Neural progenitor cell (in vitro differentiated cells): ENCODE data around the gene GABRB2. TPM values are rescaled to one million over a fixed set of nuclear protein-coding genes. Genes with fewer than 3 reads are reported as not detected.

ENCODE experiments used
- DNase-seq: peaks from one replicate; pipeline ENCODE4 v3.0.0-alpha.2; 2016; ENCODE audit warnings: low spot score
- H2AFZ ChIP-seq: fragments of 200-600 bp; sonication (generic); replicated peaks from 2 replicates; pipeline ENCODE4 v1.6.1; 2016; ENCODE audit warnings: antibody characterized with exemption
- H3F3A ChIP-seq: fragments of 200-600 bp; sonication (generic); 2 replicates; pipeline ENCODE4 v1.6.1; 2016; ENCODE audit warnings: antibody characterized with exemption, low read depth
- H3K27ac ChIP-seq: fragments of 200-600 bp; sonication (generic); 2 replicates; pipeline ENCODE4 v1.5.1; 2016; ENCODE audit warnings: mild to moderate bottlenecking
- H3K27me3 ChIP-seq: fragments of 200-600 bp; sonication (generic); 2 replicates; pipeline ENCODE4 v1.6.1; 2016; ENCODE audit warnings: mild to moderate bottlenecking, moderate library complexity
- H3K36me3 ChIP-seq: fragments of 200-600 bp; sonication (generic); 2 replicates; pipeline ENCODE4 v1.5.1; 2016
- H3K4me1 ChIP-seq: fragments of 200-600 bp; sonication (generic); 2 replicates; pipeline ENCODE4 v1.6.1; 2016; ENCODE audit warnings: mixed run types
- H3K4me2 ChIP-seq: fragments of 200-600 bp; sonication (generic); 2 replicates; pipeline ENCODE4 v1.6.1; 2016
- H3K4me3 ChIP-seq: fragments of 200-600 bp; sonication (generic); 2 replicates; pipeline ENCODE4 v1.5.1; 2016
- H3K79me2 ChIP-seq: fragments of 200-600 bp; sonication (generic); 2 replicates; pipeline ENCODE4 v1.6.1; 2016; ENCODE audit warnings: low read depth
- H3K9ac ChIP-seq: fragments of 200-600 bp; sonication (generic); 2 replicates; pipeline ENCODE4 v1.6.1; 2016
- H3K9me3 ChIP-seq: fragments of 200-600 bp; sonication (generic); 2 replicates; pipeline ENCODE4 v1.5.1; 2016; ENCODE audit warnings: low read depth
- H4K20me1 ChIP-seq: fragments of 200-600 bp; sonication (generic); 2 replicates; pipeline ENCODE4 v1.6.1; 2016; ENCODE audit warnings: low read depth
- H3K27ac Mint-ChIP-seq: 3 replicates; pipeline ENCODE4 v1.8.0; 2021; ENCODE audit warnings: mixed read lengths
- H3K27me3 Mint-ChIP-seq: 2 replicates; pipeline ENCODE4 v1.8.0; 2022; ENCODE audit warnings: low read depth, mild to moderate bottlenecking, inconsistent platforms, moderate library complexity, mixed read lengths; ENCODE audit not compliant: insufficient read depth
- H3K36me3 Mint-ChIP-seq: 3 replicates; pipeline ENCODE4 v1.8.0; 2021; ENCODE audit warnings: mixed read lengths
- H3K4me1 Mint-ChIP-seq: 3 replicates; pipeline ENCODE4 v1.8.0; 2021; ENCODE audit warnings: mixed read lengths
- H3K4me3 Mint-ChIP-seq: 3 replicates; pipeline ENCODE4 v1.8.0; 2021; ENCODE audit warnings: mild to moderate bottlenecking, moderate library complexity, mixed read lengths
- H3K9me3 Mint-ChIP-seq: 3 replicates; pipeline ENCODE4 v1.8.0; 2020; ENCODE audit warnings: mixed read lengths
- CTCF ChIP-seq: fragments of 200-600 bp; sonication (generic); IDR thresholded peaks from 2 replicates; pipeline ENCODE4 v1.5.1; 2017; ENCODE audit warnings: antibody characterized with exemption, mild to moderate bottlenecking
- EZH2 ChIP-seq: fragments of 200-600 bp; sonication (generic); IDR thresholded peaks from 2 replicates; pipeline ENCODE4 v1.6.1; 2017; ENCODE audit warnings: antibody characterized with exemption, mild to moderate bottlenecking, moderate library complexity
- EZH2phosphoT487 ChIP-seq: fragments of 200-600 bp; sonication (generic); IDR thresholded peaks from 2 replicates; pipeline ENCODE4 v1.6.1; 2017; ENCODE audit warnings: antibody characterized with exemption
- total RNA-seq: library from RNA; depleted of rRNA; stranded (reverse); fragments of >200 nt; gene quantifications from 2 replicates; pipeline ENCODE4 v1.2.3, GENCODE V29; 2015; ENCODE audit warnings: low replicate concordance

Gene GABRB2
- total RNA-seq, 1 donor from 2014 or later, result 0.58 TPM

GRCh38 chr5:161467703-161468102 lies 78.8 kb downstream of the GABRB2 start:
- Mint-ChIP-seq H3K27ac (no peak overlapping the region), H3K36me3 (no peaks in the 10 kb centered on the region), H3K4me3 (no peak overlapping the region), H3K4me1 (no peaks in the 10 kb centered on the region), H3K9me3 (no peaks in the 10 kb centered on the region), H3K27me3 (no peaks in the 10 kb centered on the region)
- Histone ChIP-seq H3K27ac (no peak overlapping the region), H3K9me3 (no peaks in the 10 kb centered on the region), H3K4me1 (no peaks in the 10 kb centered on the region), H3K4me3 (no peak overlapping the region), H3K4me2 (no peak overlapping the region), H2AFZ (no peak overlapping the region), H3K36me3 (no peaks in the 10 kb centered on the region), H3K79me2 (no peaks in the 10 kb centered on the region), H3K27me3 (no peaks in the 10 kb centered on the region), H3F3A (no peaks in the 10 kb centered on the region), H3K9ac (no peak overlapping the region), H4K20me1 (no peaks in the 10 kb centered on the region)
- no peak for DNase-seq
- TF ChIP-seq EZH2phosphoT487 (no peak), CTCF (no peak), EZH2 (no peak)

- H2AFZ ChIP-seq, result no peak overlapping the region
- H3K27me3 ChIP-seq, result no peaks in the 10 kb centered on the region
- H3K36me3 Mint-ChIP-seq, result no peaks in the 10 kb centered on the region
- H3K79me2 ChIP-seq, result no peaks in the 10 kb centered on the region
- no peak overlapping the region for H3K4me2 ChIP-seq
- no peak overlapping the region for H3K9ac ChIP-seq
- H3K4me1 Mint-ChIP-seq, result no peaks in the 10 kb centered on the region
- no peak for TF ChIP-seq EZH2phosphoT487
- no peak for TF ChIP-seq EZH2
- TF ChIP-seq CTCF, result no peak
- H3K36me3 ChIP-seq, result no peaks in the 10 kb centered on the region
- H3K9me3 Mint-ChIP-seq, result no peaks in the 10 kb centered on the region
- H3K4me3 Mint-ChIP-seq, result no peak overlapping the region
- H4K20me1 ChIP-seq, result no peaks in the 10 kb centered on the region
- H3K9me3 ChIP-seq, result no peaks in the 10 kb centered on the region
- no peak overlapping the region for H3K27ac Mint-ChIP-seq
- H3F3A ChIP-seq, result no peaks in the 10 kb centered on the region
- no peak overlapping the region for H3K27ac ChIP-seq
- H3K27me3 Mint-ChIP-seq, result no peaks in the 10 kb centered on the region
- no peak overlapping the region for H3K4me3 ChIP-seq
- no peaks in the 10 kb centered on the region for H3K4me1 ChIP-seq
- no peak for DNase-seq
Observed at GRCh38 chr5:161460741-161461140, 85.8 kb downstream of the GABRB2 start.

- Mint-ChIP-seq H3K4me3 (no peak overlapping the region), H3K4me1 (no peaks in the 10 kb centered on the region), H3K36me3 (no peaks in the 10 kb centered on the region), H3K9me3 (no peaks in the 10 kb centered on the region), H3K27ac (no peak overlapping the region), H3K27me3 (no peaks in the 10 kb centered on the region)
- Histone ChIP-seq H3K9me3 (no peaks in the 10 kb centered on the region), H3K27ac (no peak overlapping the region), H3K27me3 (no peaks in the 10 kb centered on the region), H3K4me3 (no peak overlapping the region), H3K4me2 (no peak overlapping the region), H3K9ac (no peak overlapping the region), H3K4me1 (no peaks in the 10 kb centered on the region), H4K20me1 (no peaks in the 10 kb centered on the region), H3K36me3 (no peaks in the 10 kb centered on the region), H3F3A (no peaks in the 10 kb centered on the region), H2AFZ (no peak overlapping the region), H3K79me2 (no peaks in the 10 kb centered on the region)
- no peak for TF ChIP-seq EZH2phosphoT487
- TF ChIP-seq CTCF, result no peak
- no peak for DNase-seq
Observed at GRCh38 chr5:161446655-161447054, 99.9 kb downstream of the GABRB2 start.

- Mint-ChIP-seq H3K27ac (no peak overlapping the region), H3K27me3 (no peaks in the 10 kb centered on the region), H3K4me1 (no peaks in the 10 kb centered on the region), H3K4me3 (no peak overlapping the region), H3K36me3 (no peaks in the 10 kb centered on the region), H3K9me3 (no peaks in the 10 kb centered on the region)
- TF ChIP-seq EZH2phosphoT487 (no peak), CTCF (no peak), EZH2 (no peak)
- Histone ChIP-seq H4K20me1 (no peaks in the 10 kb centered on the region), H2AFZ (no peak overlapping the region), H3K27me3 (no peaks in the 10 kb centered on the region), H3K36me3 (no peaks in the 10 kb centered on the region), H3K79me2 (no peaks in the 10 kb centered on the region), H3F3A (no peaks in the 10 kb centered on the region), H3K9ac (no peak overlapping the region), H3K4me3 (no peak overlapping the region), H3K9me3 (no peaks in the 10 kb centered on the region), H3K4me1 (no peaks in the 10 kb centered on the region), H3K27ac (no peak overlapping the region), H3K4me2 (no peak overlapping the region)
- peak; percentile 4 for DNase-seq
Observed at GRCh38 chr5:161442471-161442870, 104.1 kb downstream of the GABRB2 start.
